ENCODE results near the gene BCAR3. TPM values are rescaled to one million over a fixed set of nuclear protein-coding genes. Genes with fewer than 3 reads are reported as not detected.
A peak's percentile ranks its signal among the peaks of the same experiment; 100 is the strongest.

BCAR3 gene
- total RNA-seq, 4 donors from 2014 or later = 17.1 to 25.0 (median 22.9) TPM

GRCh38 chr1:93680076-93680419 lies 1.6 kb downstream of the BCAR3 start:
- Histone ChIP-seq H3K27ac (peak overlapping the region; percentile 73 to 80 (median 77)), H3K4me3 (peak overlapping the region; percentile 71 to 87 (median 82)), H3K27me3 (no peaks in the 10 kb centered on the region), H3K36me3 (no peaks in the 10 kb centered on the region), H3K4me1 (peaks cover 4 to 29% of the 10 kb centered on the region in 2 donors), H3K9me3 (no peaks in the 10 kb centered on the region)
- intact Hi-C loops (cut with DNase I; ENCODE audit: low total_unique reads) (loop anchor here (1.0 to 5.0 kb wide), 3 partner anchors 53 to 239 kb away; no protein-coding TSS in a partner anchor), in situ Hi-C loops (cut with MboI; ENCODE audit: low sequenced_read_pairs in 4 of 4) (no loop called here)
- no peak for ATAC-seq
- no peak for DNase-seq
- no peak for TF ChIP-seq POLR2A (IDR thresholded peaks at IDR 0.05)
- TF ChIP-seq, protein P1, sequence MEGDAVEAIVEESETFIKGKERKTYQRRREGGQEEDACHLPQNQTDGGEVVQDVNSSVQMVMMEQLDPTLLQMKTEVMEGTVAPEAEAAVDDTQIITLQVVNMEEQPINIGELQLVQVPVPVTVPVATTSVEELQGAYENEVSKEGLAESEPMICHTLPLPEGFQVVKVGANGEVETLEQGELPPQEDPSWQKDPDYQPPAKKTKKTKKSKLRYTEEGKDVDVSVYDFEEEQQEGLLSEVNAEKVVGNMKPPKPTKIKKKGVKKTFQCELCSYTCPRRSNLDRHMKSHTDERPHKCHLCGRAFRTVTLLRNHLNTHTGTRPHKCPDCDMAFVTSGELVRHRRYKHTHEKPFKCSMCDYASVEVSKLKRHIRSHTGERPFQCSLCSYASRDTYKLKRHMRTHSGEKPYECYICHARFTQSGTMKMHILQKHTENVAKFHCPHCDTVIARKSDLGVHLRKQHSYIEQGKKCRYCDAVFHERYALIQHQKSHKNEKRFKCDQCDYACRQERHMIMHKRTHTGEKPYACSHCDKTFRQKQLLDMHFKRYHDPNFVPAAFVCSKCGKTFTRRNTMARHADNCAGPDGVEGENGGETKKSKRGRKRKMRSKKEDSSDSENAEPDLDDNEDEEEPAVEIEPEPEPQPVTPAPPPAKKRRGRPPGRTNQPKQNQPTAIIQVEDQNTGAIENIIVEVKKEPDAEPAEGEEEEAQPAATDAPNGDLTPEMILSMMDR (IDR thresholded peaks at IDR 0.05 in 4 of 5, conservative IDR thresholded peaks at IDR 0.05 in 1 of 5) = no peak

- intact Hi-C loops (cut with DNase I; ENCODE audit: low total_unique reads) (no loop called here), in situ Hi-C loops (cut with MboI; ENCODE audit: low sequenced_read_pairs in 4 of 4) (no loop called here)
- DNase-seq (no peak), ATAC-seq (no peak)
- H3K27me3 ChIP-seq = no peaks in the 10 kb centered on the region
- peak overlapping the region; percentile 73 to 80 (median 77) for H3K27ac ChIP-seq
- no peaks in the 10 kb centered on the region for H3K36me3 ChIP-seq
- H3K4me1 ChIP-seq = peaks cover 6 to 34% of the 10 kb centered on the region in 2 donors
- no peak overlapping the region for H3K4me3 ChIP-seq
- H3K9me3 ChIP-seq = no peaks in the 10 kb centered on the region
- TF ChIP-seq, protein P1 (IDR thresholded peaks at IDR 0.05 in 4 of 5, conservative IDR thresholded peaks at IDR 0.05 in 1 of 5) = no peak
- TF ChIP-seq POLR2A (IDR thresholded peaks at IDR 0.05) = no peak
Measured at GRCh38 chr1:93679546-93679945, 2.1 kb downstream of the BCAR3 start.

DNA sequence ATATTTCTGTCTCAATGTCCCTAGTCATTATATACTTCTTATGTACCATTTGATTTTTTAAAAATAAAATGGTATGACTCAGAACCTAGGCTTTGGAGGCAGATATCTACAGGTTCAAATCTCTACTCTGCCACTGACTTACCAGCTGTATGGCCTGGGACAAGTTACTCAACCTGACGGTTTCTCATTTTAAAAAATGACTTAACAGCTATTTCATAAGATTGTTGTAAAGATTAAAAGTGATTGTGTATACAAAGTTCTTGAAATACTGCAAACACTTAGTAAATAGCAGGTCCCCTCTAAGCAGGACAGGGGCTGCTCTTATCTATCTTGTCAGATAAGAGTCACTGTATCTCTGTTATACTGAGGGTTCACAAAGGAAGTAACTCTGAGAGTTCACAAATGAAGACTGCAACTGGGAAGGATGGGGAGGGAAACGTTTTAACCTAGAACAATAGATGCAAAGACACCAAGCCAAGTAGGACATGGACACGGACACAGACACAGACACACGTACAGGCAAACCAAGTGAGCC lies 2.6 kb downstream of the BCAR3 start:
- Histone ChIP-seq H3K9me3 (no peaks in the 10 kb centered on the region), H3K27me3 (no peaks in the 10 kb centered on the region), H3K4me3 (no peak overlapping the region), H3K36me3 (no peaks in the 10 kb centered on the region), H3K4me1 (peaks cover 11 to 39% of the 10 kb centered on the region in 2 donors), H3K27ac (peak overlapping the region; percentile 6 to 78 (median 74))
- ATAC-seq (no peak), DNase-seq (no peak)
- in situ Hi-C loops (cut with MboI; ENCODE audit: low sequenced_read_pairs in 4 of 4) (no loop called here), intact Hi-C loops (cut with DNase I; ENCODE audit: low total_unique reads) (no loop called here)
- TF ChIP-seq, protein P1 (IDR thresholded peaks at IDR 0.05 in 4 of 5, conservative IDR thresholded peaks at IDR 0.05 in 1 of 5) = no peak
- TF ChIP-seq POLR2A (IDR thresholded peaks at IDR 0.05) = no peak

DNA sequence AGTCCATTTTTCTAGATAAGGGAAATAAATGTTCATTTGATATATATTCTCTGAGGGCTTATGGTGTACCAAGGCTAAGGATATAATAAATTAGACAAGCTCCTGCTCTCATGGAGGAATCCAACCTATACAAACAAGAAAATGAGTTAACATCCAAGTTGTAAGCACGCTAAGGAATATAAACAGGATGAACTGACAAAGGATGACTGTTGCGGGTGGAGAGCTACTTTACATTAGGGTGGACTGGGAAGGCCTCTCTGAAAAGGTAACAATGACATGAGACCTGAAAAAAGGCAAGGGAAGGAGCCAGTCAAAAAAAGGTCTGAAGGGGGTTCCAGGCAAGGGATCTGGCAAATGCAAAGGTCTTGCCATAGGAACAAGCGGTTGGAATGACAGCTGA lies 3.1 kb downstream of the BCAR3 start:
- no peak for DNase-seq
- H3K36me3 ChIP-seq = no peaks in the 10 kb centered on the region
- no peak overlapping the region for H3K4me3 ChIP-seq
- peaks cover 14 to 43% of the 10 kb centered on the region in 2 donors for H3K4me1 ChIP-seq
- H3K9me3 ChIP-seq = no peaks in the 10 kb centered on the region
- H3K27ac ChIP-seq = no peak overlapping the region
- intact Hi-C loops (cut with DNase I; ENCODE audit: low total_unique reads) (no loop called here), in situ Hi-C loops (cut with MboI; ENCODE audit: low sequenced_read_pairs in 4 of 4) (no loop called here)
- no peak for ATAC-seq
- no peaks in the 10 kb centered on the region for H3K27me3 ChIP-seq
- no peak for TF ChIP-seq POLR2A (IDR thresholded peaks at IDR 0.05)
- TF ChIP-seq, protein P1 (IDR thresholded peaks at IDR 0.05 in 4 of 5, conservative IDR thresholded peaks at IDR 0.05 in 1 of 5) = no peak

DNA sequence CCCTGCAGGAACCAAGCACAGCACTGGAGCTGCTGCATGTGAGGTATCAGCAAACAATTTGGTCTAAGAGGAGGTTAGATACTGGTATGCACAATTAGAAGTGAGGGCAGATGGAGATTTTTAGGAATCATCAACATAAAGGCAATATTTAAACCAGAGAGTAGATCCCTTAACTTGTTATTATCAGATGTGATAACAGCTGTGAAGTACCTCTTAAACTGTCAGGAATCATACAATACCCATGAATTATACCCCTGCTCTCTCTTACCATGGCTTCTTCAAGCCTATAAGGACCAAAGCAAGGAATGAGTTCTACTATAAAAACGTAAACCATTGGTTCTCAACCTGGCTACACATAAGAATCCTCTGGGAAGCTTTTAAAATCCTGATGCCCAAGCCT lies 3.9 kb downstream of the BCAR3 start:
- intact Hi-C loops (cut with DNase I; ENCODE audit: low total_unique reads) (no loop called here), in situ Hi-C loops (cut with MboI; ENCODE audit: low sequenced_read_pairs in 4 of 4) (no loop called here)
- ATAC-seq (no peak), DNase-seq (no peak)
- Histone ChIP-seq H3K4me1 (peaks cover 21 to 50% of the 10 kb centered on the region in 2 donors), H3K36me3 (no peaks in the 10 kb centered on the region), H3K27me3 (no peaks in the 10 kb centered on the region), H3K4me3 (no peak overlapping the region), H3K27ac (no peak overlapping the region), H3K9me3 (no peaks in the 10 kb centered on the region)
- no peak for TF ChIP-seq POLR2A (IDR thresholded peaks at IDR 0.05)
- TF ChIP-seq, protein P1 (IDR thresholded peaks at IDR 0.05 in 4 of 5, conservative IDR thresholded peaks at IDR 0.05 in 1 of 5) = no peak

Measured in gastrocnemius medialis (tissue), 4 donors.